ENCODE data around the gene NDUFS1.
"Not testable (repeated sequence)": the region's sequence is repeated elsewhere in the genome, so short reads cannot be mapped to it uniquely, and the experiment has no call there.

Gene NDUFS1

GRCh38 chr2:206095536-206096332, 63.5 kb downstream of the NDUFS1 start:
- no peak for DNase-seq

- DNase-seq: no peak
Measured at GRCh38 chr2:206092297-206092696, 66.9 kb downstream of the NDUFS1 start.

GRCh38 chr2:206088248-206088647, 71.0 kb downstream of the NDUFS1 start:
- DNase-seq: no peak

- no peak for DNase-seq
Measured at GRCh38 chr2:206086716-206087350, 72.4 kb downstream of the NDUFS1 start.

GRCh38 chr2:206085742-206086445, 73.3 kb downstream of the NDUFS1 start, which contains the start of gene INO80D:
INO80D (minus strand) TSS chr2:206086174; CDS start chr2:206063016, 23,158 bp downstream.
- peak; percentile 92 for DNase-seq

- peak; percentile 82 for DNase-seq
Measured at GRCh38 chr2:206084870-206085741, 74.1 kb downstream of the NDUFS1 start.

GRCh38 chr2:206084439-206084869, 74.8 kb downstream of the NDUFS1 start:
- peak; percentile 69 for DNase-seq

- peak; percentile 73 for DNase-seq
Measured at GRCh38 chr2:206083602-206084438, 75.4 kb downstream of the NDUFS1 start.

GRCh38 chr2:206082298-206082843, 76.9 kb downstream of the NDUFS1 start:
- no peak for DNase-seq

GRCh38 chr2:206080927-206081326, 78.3 kb downstream of the NDUFS1 start:
- no peak for DNase-seq

- no peak for DNase-seq
Measured at GRCh38 chr2:206079699-206080465, 79.4 kb downstream of the NDUFS1 start.

- not testable (repeated sequence) for DNase-seq
Measured at GRCh38 chr2:206077879-206078278, 81.4 kb downstream of the NDUFS1 start.

- DNase-seq: no peak
Measured at GRCh38 chr2:206075113-206075512, 84.1 kb downstream of the NDUFS1 start.

- no peak for DNase-seq
Measured at GRCh38 chr2:206071807-206072206, 87.4 kb downstream of the NDUFS1 start.

- no peak for DNase-seq
Measured at GRCh38 chr2:206069417-206069816, 89.8 kb downstream of the NDUFS1 start.

- no peak for DNase-seq
Measured at GRCh38 chr2:206068207-206068606, 91.0 kb downstream of the NDUFS1 start.
